KOPT-K1 (cell line): ENCODE data around the gene GTF3C2.

Source experiments
- H3K27ac ChIP-seq: fragments of 200-600 bp; sonication (generic); 2 replicates; pipeline ENCODE4 v1.5.1; 2016; ENCODE audit warnings: antibody characterized with exemption, mild to moderate bottlenecking, low read depth, low read length; ENCODE audit not compliant: poor library complexity, severe bottlenecking
- H3K36me3 ChIP-seq: fragments of 200-600 bp; sonication (generic); 2 replicates; pipeline ENCODE4 v1.5.1; 2017; ENCODE audit warnings: antibody characterized with exemption, mild to moderate bottlenecking, low read length, moderate library complexity; ENCODE audit not compliant: insufficient read depth
- H3K9me3 ChIP-seq: fragments of 200-600 bp; sonication (generic); 2 replicates; pipeline ENCODE4 v1.5.1; 2017; ENCODE audit warnings: antibody characterized with exemption, low read length, mild to moderate bottlenecking; ENCODE audit not compliant: insufficient read depth, poor library complexity, severe bottlenecking

Gene GTF3C2

GRCh38 chr2:27316655-27317412 lies 39.7 kb downstream of the GTF3C2 start:
- peaks cover 12% of the 10 kb centered on the region; the same call in 1 of the 2 replicates for H3K36me3 ChIP-seq
- no peak overlapping the region for H3K27ac ChIP-seq
- no peaks in the 10 kb centered on the region for H3K9me3 ChIP-seq

- Histone ChIP-seq H3K36me3 (peaks cover 20% of the 10 kb centered on the region), H3K9me3 (no peaks in the 10 kb centered on the region), H3K27ac (no peak overlapping the region)
Observed at GRCh38 chr2:27315122-27315521, 41.4 kb downstream of the GTF3C2 start.

- Histone ChIP-seq H3K27ac (no peak overlapping the region), H3K9me3 (no peaks in the 10 kb centered on the region), H3K36me3 (peaks cover 21% of the 10 kb centered on the region)
Observed at GRCh38 chr2:27314709-27315108, 41.9 kb downstream of the GTF3C2 start.

- peaks cover 27% of the 10 kb centered on the region for H3K36me3 ChIP-seq
- H3K9me3 ChIP-seq, result no peaks in the 10 kb centered on the region
Observed at GRCh38 chr2:27313882-27314645, 42.5 kb downstream of the GTF3C2 start.

GRCh38 chr2:27312152-27312551 lies 44.4 kb downstream of the GTF3C2 start:
- no peaks in the 10 kb centered on the region for H3K9me3 ChIP-seq
- H3K36me3 ChIP-seq, result peaks cover 39% of the 10 kb centered on the region
- no peak overlapping the region for H3K27ac ChIP-seq

More at GRCh38 chr2:27313882-27314645, 42.5 kb downstream of the GTF3C2 start:
- no peak overlapping the region for H3K27ac ChIP-seq

GRCh38 chr2:27309651-27310050 lies 46.9 kb downstream of the GTF3C2 start:
- Histone ChIP-seq H3K27ac (no peak overlapping the region), H3K36me3 (peaks cover 28% of the 10 kb centered on the region), H3K9me3 (no peaks in the 10 kb centered on the region)

GRCh38 chr2:27308359-27308881 lies 48.1 kb downstream of the GTF3C2 start, which contains the start of gene UCN:
UCN (minus strand) TSS chr2:27308445; CDS start chr2:27307895, 550 bp downstream.
- H3K27ac ChIP-seq, result no peak within 1 kb of the TSS
- H3K9me3 ChIP-seq, result no peaks in the 10 kb centered on the region
- H3K36me3 ChIP-seq, result peaks cover 28% of the 10 kb centered on the region

- Histone ChIP-seq H3K36me3 (peaks cover 28% of the 10 kb centered on the region), H3K27ac (no peak overlapping the region), H3K9me3 (no peaks in the 10 kb centered on the region)
Observed at GRCh38 chr2:27307545-27308358, 48.8 kb downstream of the GTF3C2 start.

GRCh38 chr2:27307287-27307544 lies 49.3 kb downstream of the GTF3C2 start:
- no peak overlapping the region for H3K27ac ChIP-seq
- H3K9me3 ChIP-seq, result no peaks in the 10 kb centered on the region
- H3K36me3 ChIP-seq, result peaks cover 28% of the 10 kb centered on the region

GRCh38 chr2:27306573-27307286 lies 49.8 kb downstream of the GTF3C2 start:
- Histone ChIP-seq H3K9me3 (no peaks in the 10 kb centered on the region), H3K27ac (no peak overlapping the region)

GRCh38 chr2:27306136-27306535 lies 50.4 kb downstream of the GTF3C2 start:
- H3K27ac ChIP-seq, result no peak overlapping the region
- H3K36me3 ChIP-seq, result peaks cover 19% of the 10 kb centered on the region
- no peaks in the 10 kb centered on the region for H3K9me3 ChIP-seq

More at GRCh38 chr2:27306573-27307286, 49.8 kb downstream of the GTF3C2 start:
- peaks cover 25% of the 10 kb centered on the region for H3K36me3 ChIP-seq

- Histone ChIP-seq H3K36me3 (peaks cover 19% of the 10 kb centered on the region; the same call in 1 of the 2 replicates), H3K9me3 (no peaks in the 10 kb centered on the region), H3K27ac (no peak overlapping the region)
Observed at GRCh38 chr2:27305516-27305915, 51.0 kb downstream of the GTF3C2 start.

- no peak overlapping the region for H3K27ac ChIP-seq
- H3K36me3 ChIP-seq, result peaks cover 17% of the 10 kb centered on the region; the same call in 1 of the 2 replicates
- no peaks in the 10 kb centered on the region for H3K9me3 ChIP-seq
Observed at GRCh38 chr2:27304488-27305240, 51.9 kb downstream of the GTF3C2 start.
